NT2/D1 (cell line): ENCODE results near the gene FASTK.

ENCODE experiments used
- SUZ12 ChIP-seq: IDR thresholded peaks from 2 replicates; pipeline ENCODE4 v1.6.1; 2011; ENCODE audit not compliant: insufficient read length, insufficient read depth; ENCODE audit errors: extremely low read depth
- YY1 ChIP-seq: IDR thresholded peaks from 2 replicates; pipeline ENCODE4 v1.6.1; 2011; ENCODE audit not compliant: insufficient read length, insufficient read depth
- ZNF274 ChIP-seq: IDR thresholded peaks from 2 replicates; pipeline ENCODE4 v1.6.1; 2011; ENCODE audit warnings: mild to moderate bottlenecking, low read depth, low read length

- no peak for TF ChIP-seq SUZ12
- TF ChIP-seq ZNF274 = no peak
- TF ChIP-seq YY1 = no peak
Measured at GRCh38 chr7:151083071-151083823, 2.6 kb upstream of the FASTK start, which contains the start of gene TMUB1.
